Lung microvascular endothelial cell (primary cell): ENCODE results near the gene SMG6. TPM values are rescaled to one million over a fixed set of nuclear protein-coding genes. Genes with fewer than 3 reads are reported as not detected.
A peak's percentile ranks its signal among the peaks of the same experiment; 100 is the strongest.

Experiments
- DNase-seq, 2 donors: peaks; one replicate each; pipeline versions ENCODE4 v3.0.0 to v3.0.0-alpha.2; 2010; ENCODE audit warnings: low read depth in 2 of 2
- total RNA-seq: library from RNA; depleted of rRNA; stranded (reverse); fragments of >200 nt; gene quantifications from 2 replicates; pipeline ENCODE4 v1.2.1, GENCODE V29; 2014

The SMG6 gene
- total RNA-seq, 1 donor from 2014 or later = 23.8 TPM

DNA sequence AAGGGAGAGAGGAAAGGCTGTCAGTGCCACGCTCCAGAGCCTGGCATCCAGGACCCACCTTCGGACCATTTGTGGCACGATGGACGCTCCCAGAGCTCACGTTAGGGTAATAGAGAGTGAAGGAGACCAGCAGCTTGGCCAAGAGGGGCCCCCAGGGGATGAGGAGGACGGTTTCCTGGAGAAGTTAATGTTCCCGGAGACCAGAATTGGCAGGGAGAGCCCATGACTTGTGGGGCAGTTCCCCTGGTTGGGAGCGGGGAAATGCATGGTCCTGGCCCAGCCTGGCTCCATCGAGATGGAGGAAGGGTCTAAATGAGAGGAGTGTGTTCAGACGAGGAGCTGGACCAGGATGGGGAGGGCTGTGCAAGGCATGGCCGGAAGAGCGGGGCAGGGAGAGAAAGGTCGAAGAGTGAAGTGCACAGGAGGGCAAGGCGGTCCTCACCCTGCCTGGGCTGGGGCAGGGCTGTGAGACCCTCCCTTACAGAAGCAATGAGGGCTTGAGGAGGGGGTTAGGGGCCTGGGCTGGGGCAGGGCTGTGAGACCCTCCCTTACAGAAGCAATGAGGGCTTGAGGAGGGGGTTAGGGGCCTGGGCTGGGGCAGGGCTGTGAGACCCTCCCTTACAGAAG is 251.5 kb downstream of the SMG6 start:
- no peak for DNase-seq

DNA sequence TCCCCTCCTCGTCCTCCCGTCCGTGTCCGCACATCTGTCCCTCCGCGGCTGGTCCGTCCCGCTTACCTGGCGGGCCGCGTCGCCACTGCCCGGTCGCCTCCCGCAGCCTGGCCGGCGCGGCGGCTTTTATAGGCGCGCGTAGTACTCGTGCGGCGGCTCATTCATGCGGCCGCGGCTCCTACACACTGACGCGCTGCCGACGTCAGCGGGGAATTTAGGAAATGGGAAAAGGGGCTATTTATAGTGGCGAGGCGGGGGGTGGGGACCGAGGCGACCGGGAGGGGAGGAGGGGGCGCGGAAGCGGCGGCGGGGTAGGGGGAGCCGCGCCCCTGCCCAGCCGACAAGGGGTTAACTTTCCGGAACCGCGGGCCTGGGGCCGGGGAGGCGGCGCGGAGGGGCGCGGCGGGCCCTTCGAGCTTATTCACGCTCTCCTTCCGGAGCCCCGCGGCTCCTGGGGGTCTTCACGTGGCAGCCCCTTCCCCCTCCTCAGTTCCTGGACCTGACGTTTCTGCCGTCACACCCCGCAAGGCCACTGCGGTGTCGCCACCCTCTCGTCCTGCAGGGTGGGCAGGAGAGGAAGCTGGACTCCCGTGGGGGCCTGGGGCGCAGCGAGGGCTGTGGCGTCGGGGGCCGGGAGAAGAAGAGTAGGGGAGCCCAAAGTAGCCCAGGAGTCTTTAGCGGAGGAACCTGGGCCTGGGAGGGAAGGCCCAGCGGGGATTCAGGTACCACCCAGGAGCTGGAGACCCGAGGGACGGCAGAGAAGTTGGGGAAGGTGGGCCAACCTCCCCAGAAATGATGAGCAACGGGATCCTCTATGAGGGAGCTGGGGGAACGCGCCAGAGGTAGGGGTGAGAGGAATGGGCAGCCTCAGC is 252.3 kb downstream of the SMG6 start:
- peak; percentile 54 to 73 for DNase-seq

DNA sequence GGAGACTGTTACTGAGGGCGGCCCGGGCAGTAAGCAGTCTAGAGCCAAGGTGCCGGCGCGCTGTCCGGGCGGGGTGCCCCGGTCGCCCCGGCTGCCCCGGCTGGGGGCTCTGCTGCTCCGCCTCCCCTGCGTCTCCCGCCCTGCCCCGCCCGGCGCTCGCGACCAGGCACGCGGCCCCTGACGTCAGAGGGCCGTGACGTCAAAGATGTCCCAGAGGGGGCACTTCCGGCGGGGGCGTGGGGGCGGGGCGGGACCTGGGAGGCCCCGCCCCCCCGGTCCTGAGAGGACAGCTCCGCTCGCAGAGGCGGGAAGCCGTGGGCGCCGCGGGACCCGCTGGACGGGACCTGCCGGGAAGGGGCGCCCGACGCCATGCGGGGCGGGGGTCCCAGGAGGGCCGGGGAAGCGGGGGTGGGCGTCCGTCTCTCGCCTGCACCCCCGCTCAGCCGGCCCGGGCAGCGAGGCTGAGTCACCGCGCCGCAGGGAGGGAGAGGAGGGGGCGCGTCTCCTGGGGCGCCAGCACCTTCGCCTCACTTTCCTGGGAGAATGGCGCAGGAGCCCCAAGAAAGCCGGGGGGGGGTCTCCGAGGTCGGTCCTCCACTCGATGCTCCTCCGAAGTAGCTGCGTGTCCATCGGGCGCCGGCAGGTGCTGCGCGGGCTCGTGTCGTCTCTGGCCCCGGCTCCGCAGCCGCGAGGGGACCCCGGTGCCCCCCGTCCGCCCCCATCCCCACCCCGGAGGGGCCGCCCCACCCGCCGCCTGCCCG is 253.1 kb downstream of the SMG6 start:
- peak; percentile 70 to 85 for DNase-seq

DNA sequence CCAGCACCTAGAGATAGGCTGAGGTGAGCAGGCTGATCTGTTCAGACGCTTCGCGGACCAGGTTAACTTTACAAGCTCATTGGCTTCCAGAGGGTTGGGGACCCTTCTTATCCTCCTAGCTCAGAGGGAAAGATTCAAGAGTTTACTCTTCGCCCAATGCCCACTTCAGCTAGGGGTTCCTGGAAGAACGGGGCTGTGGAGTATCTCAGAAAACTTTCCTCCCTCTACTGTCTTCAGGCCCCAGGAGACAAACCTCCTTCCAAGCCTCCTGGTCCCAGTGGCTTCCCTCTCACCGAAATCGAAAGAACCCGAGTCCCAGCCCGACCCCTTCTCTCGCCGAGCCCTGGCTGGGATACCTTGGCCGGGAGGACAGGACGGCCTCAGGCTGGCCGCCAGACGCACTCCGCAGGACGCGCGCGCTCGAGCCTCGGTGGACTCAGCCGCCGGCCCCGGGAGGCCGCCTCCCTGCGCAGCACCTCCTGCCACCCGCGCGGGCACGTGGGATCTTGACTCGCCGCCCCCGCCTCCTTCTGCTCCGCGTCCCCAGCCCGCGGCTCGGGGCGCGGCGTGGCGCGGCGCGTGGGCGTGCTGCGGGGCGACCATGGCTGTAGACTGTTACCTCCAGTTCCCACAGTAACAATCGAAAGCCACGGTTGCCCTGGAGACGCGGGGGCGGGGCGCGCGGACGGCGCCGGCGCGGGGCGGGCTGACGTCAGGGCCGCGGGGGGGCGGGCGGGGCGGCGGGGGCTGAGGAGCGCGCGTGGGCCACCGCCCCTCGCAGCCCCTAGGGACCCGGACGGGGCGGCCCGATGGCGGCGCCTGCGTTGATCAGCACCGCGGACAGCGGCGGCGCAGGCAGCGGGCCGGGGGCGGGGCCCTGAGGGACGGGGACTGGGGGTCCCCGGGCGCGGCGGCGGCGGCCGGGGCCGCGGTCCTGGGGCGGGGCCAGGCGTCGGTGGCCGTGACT is 254.0 kb downstream of the SMG6 start:
- peak; percentile 82 to 90 for DNase-seq

DNA sequence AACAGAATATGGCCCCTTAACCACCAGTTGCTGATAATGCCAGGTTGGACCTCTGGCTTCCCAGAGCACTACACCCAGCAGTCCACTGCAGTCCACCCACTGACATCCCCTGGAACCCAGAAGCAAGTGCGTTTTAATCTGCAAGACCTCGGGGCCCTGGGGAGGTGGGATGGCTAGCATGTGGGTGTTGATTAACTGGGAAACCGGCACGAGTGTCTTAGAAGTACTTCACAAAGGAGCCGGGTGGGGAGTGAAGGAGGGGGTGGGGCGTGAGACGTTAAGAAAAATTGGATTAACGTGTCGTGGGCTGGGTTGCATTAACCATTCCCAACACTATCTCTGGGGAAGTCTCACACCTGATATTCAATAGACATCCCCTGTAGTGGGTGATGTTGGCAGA is 254.8 kb downstream of the SMG6 start:
- no peak for DNase-seq

DNA sequence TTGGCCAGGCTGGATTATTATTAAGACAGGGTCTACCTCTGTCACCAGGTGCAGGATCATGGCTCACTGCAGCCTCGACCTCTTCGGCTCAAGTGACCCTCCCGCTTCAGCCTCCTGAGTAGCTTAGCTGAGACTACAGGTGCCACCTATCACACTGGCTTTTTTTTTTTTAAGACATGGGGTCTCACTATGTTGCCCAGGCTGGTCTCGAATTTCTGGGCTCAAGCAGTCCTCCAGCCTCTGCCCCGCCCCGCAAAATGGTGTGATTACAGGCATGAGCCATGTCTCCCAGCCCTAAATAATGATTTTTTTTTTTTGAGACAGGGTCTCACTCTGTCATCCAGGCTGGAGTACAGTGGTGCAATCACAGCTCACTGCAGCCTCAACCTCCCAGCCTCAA is 256.0 kb downstream of the SMG6 start:
- no peak for DNase-seq

DNA sequence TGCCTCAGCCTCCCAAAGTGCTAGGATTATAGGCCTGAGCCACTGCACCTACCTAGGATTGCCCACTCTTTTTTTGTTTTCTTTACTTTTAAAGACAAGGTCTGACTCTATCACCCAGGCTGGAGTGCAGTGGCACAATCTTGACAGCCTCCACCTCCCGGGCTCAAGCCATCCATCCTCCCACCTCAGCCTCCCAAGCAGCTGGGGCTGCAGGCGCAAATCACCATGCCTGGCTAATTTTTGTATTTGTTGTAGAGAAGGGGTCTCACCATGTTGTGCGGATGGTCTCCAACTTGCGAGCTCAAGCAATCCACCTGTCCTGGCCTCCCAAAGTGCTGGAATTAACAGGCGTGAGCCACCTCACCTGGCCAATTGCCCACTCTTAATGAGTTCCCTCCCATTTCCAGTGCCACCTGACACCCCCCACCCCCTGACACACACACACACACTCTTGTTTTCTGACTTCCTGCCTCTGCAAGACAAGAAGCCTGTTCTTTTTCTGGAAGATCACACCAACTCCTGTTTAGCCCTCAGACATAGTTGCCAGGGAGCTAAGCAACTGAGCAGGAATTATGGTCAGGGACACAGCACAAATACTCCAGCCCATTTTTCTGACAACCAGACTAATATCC is 259.2 kb downstream of the SMG6 start:
- DNase-seq = no peak

DNA sequence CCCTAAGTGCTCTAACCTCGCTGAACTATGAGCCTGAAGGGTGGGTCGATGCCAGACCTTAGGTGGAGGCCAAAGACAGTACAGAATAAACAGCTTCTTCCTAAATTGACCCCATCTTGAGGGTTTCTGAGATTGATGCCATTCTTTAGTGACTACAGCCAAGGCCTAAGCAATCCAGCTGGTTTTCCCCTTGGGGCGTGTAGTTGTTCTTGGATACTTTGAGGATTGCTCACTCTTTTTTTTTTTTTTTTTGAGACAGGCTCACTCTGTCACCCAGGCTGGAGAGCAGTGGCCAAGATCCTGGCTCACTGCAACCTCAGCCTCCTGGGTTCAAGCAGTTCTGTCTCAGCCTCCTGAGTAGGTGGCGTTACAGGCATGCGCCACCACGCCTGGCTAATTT is 259.8 kb downstream of the SMG6 start:
- DNase-seq = no peak

DNA sequence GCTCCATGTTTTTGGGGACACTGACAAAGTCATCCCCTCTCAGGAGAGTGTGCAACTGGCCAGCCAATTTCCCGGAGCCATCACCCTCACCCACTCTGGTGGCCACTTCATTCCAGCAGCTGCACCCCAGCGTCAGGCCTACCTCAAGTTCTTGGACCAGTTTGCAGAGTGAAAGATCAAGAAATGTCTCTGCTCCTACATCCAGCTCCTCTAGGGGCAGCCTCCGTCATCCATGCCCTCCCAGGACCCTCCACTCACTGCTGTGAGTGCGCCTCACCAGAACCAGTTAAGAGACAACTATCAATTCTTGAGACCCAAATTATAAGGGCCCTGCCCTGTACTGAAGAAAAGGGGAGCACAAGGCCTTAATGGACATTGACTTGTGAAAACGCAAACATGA is 260.7 kb downstream of the SMG6 start:
- DNase-seq = no peak

DNA sequence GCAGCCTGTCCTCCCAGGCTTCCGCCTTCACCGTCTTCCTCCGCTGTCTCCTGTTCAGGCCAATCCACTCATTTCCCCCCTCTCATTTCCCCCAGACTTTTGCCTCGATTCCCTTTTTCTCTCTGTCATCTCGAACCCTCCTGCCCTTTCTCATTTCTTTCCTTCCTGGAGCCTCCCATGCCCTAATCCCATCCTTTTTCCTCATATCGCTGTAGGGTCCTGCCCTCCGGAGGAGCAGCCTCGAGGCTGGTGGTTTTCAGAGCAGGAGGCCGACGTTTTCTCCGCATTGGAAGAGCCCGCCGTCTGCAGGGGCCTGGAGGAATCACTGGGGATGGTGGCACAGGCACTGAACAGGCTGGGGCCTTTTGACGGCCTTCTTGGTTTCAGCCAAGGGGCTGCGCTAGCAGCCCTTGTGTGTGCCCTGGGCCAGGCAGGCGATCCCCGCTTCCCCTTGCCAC is 261.2 kb downstream of the SMG6 start:
- peak; percentile 50 to 55 for DNase-seq

DNA sequence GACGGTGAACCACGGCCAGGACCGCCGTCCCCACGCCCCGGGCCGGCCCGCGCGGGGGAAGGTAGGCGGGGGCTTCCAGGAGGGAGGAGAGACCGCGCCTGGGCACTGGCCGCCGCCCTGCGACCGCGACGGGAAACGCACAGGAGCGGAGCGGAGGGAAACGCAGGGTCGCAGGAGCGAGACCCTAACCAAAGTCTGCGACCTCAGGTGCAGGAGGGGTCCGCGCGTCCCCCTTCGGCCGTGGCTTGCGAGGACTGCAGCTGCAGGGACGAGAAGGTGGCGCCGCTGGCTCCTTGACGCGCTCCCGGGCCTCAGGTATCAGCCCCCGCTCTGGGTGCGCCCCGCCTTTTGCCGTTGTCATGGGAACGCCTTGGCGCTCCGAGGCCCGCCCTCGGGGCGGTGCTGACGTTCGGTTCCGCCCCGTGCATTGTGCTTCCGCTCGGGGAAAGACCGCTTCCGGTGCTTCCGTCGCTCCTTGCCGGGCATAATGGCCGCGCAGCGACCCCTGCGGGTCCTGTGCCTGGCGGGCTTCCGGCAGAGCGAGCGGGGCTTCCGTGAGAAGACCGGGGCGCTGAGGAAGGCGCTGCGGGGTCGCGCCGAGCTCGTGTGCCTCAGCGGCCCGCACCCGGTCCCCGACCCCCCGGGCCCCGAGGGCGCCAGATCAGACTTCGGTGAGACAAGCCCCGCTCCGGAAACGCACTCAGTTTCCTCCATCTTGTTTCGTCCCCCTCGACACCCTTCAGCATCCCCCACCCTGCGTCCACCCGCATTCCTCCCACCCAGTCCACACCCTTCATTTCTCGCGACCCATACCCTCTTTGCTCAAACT is 261.8 kb downstream of the SMG6 start, which contains the start of gene OVCA2:
OVCA2 (plus strand) TSS at position 462 of the 829 bp plus-strand sequence; CDS start at position 488, 26 bp downstream.
- peak; percentile 93 to 97 for DNase-seq

DNA sequence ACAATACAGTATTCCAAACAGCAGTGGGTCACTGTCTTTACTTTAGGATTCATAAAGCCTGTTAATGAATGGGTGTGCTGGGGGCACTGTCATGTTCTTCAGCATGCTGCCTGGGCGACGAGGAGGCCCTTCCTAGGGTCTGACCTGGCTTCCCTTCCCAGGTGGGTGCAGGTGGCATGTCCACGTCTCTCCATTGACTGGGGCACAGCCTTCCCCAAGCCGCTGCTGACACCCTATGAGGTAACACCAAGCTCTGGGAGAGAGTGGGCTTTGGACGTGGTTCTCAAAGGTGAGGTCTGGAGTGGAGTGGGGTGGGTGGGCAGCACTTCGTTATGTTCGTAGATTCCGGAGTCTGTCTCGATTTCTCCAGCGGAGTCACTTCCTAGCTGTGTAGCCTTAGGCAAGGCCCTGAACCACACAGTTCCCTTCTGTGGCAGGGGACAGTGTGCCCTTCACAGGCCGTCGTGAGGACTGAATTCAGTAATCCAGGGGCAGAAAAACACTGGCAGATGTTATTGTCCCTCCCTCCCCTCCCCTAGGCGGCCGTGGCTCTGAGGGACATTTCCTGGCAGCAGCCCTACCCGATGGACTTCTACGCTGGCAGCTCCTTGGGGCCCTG is 262.5 kb downstream of the SMG6 start:
- no peak for DNase-seq

DNA sequence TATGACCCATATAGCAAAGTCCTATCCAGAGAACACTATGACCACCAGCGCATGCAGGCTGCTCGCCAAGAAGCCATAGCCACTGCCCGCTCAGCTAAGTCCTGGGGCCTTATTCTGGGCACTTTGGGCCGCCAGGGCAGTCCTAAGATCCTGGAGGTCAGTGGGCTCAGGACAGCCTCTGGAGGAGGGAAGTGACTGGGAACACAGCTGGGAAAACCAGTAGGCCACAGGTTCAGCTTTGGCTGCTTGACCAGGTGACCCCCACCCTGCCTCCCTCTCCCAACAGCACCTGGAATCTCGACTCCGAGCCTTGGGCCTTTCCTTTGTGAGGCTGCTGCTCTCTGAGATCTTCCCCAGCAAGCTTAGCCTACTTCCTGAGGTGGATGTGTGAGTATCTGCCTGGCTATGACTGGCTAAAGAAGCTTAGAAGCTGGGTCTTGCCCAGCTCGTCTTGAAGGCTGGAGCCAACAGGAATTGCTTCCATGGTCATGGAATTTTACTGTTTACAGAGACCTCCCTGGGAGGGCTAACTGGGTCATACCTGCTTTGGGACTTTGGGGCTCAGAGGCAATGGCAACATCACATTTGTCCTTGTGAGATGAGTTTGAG is 263.3 kb downstream of the SMG6 start:
- DNase-seq = no peak

DNA sequence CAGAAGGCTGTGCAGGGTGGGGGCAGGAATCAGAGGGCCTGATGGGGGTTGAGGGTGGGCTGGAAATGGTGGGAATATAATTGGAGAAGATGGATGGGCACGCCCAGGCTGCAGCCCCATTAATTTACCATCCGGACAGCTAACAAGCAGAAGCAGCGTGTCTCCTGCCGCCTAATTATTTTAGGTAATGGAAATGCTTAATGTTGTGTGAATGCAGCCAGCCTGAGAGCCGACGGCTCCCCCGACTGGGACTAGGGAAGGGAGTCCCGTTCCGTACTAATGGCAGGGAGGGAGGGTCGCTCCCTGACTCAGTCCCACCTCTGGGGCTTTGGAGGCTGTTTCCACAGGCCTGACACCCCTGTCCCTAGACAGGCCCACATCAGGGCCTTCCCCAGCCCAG is 266.4 kb downstream of the SMG6 start:
- no peak for DNase-seq

DNA sequence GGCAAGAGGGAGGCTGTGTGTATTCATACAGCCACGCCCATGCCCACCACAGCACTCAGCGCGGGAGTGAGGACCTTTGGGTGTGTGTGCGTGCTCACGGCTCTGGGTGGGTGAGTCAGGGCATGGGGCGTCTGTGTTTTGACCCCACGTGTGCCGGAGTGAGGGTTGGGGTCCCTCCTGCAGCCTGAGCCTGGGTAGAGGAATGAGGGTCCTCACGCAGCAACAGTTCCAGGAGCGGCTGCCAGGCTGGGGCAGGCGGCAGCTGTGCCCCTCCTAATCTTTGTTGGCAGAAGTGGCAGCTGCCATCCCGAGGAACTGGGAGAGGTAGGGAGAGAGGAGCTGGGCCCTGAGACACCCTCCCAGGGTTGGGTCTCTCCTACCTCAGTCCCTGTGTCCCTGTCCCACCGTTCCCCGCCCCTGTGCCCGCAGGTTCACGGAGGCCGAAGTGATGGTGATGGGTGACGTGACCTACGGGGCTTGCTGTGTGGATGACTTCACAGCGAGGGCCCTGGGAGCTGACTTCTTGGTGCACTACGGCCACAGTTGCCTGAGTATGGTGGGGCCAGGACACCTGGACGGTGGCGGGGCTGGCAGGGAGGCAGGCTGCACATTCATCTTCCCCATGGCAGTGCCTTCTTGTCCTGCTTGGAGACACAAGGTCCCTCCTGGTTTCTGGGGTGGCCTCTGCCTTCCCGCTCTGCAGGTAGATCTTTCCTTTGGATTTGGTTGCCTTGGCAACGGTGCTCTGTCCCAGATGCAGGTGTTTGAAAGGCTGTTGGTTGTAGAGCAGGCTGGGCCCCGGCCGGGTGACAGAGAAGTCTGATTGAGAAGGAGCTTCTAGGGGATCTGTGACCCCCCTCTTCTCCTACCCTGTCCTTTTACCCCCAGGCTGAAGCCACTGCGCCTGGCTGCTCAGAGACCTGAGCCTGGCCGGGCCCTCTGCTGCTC is 267.8 kb downstream of the SMG6 start:
- DNase-seq = no peak

DNA sequence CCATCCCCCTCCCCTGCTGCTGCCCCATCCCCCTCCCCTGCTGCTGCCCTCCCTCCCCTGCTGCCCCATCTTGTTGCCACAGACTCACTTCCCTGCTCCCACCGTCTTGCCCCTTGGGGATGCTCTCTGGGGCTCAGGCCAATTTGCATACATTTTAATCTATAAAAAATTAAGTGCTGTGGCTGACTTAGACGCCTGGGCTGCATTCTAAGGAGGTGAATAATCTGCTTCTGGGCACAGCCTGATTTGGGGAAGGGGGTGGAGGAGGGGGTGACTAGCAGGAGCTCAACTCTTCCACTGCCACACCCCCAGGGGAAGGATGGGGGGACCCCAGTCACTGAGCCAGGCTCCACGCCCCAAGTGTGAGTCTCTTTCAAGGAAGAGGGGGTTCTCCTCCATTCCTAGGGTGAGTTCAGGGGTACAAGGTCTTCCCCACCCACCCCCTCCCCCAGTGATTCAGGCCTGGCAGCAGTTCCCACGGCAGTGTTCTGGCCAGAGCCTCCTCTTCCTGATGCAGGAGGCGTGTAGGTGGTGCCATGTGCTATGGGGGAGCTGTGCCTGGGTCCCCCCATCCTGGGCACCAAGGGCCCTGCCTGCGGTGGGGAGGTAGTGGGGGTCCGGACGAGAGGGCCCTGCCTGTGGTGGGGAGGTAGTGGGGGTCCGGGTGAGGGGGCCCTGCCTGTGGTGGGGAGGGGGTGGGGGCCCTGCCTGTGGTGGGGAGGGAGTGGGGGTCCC is 268.6 kb downstream of the SMG6 start:
- no peak for DNase-seq

DNA sequence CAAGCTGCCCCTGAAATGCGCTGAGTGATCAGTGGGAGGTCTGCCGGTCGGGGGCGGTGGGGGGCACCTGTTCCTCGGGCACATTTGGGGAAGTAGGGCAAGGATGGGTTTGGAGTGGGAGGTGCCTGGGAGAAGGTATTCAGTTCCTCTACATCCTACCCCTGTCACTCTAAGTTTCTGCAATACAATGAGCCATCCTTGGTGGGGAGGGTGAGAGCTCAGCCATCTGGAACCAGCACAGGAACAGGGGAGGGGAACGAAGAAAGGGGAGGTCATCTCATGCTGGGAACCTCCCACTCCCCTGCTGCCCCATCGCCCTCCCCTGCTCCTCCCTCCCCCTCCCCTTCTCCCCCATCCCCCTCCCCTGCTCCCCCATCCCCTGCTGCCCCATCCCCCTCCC is 269.4 kb downstream of the SMG6 start:
- no peak for DNase-seq
